NCI-H69 (cell line): ENCODE results near the gene OR2T10.
"Not testable (repeated sequence)": the region's sequence is repeated elsewhere in the genome, so short reads cannot be mapped to it uniquely, and the experiment has no call there.

Source experiments
- DNase-seq: peaks from one replicate; lab custom pipeline; 2025; lab: John Stamatoyannopoulos, UW

Gene OR2T10, protein sequence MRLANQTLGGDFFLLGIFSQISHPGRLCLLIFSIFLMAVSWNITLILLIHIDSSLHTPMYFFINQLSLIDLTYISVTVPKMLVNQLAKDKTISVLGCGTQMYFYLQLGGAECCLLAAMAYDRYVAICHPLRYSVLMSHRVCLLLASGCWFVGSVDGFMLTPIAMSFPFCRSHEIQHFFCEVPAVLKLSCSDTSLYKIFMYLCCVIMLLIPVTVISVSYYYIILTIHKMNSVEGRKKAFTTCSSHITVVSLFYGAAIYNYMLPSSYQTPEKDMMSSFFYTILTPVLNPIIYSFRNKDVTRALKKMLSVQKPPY

DNA sequence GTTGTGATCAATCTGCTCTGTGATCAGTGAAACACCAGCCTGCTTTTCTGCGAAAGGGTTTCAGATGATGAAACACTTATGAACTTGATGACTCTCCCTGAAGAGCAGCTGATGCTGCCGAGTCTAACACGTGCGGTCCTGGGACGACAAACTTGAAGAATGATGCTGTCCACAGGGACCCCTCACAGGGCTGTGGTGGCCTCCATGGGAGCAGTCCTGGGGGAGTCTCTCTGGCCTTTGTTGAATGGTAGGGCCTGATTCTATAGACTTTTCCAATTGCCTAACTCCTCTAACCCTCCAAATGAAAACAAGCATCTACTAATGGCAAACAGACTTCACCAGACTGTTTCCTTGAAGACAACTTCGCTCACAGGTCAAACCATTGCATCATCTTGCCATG lies at the start of gene OR2T10:
TSS of gene OR2T10 (minus strand) at position 112 of the 400 bp plus-strand sequence. CDS start 3,932 bp downstream, outside the sequence.
- DNase-seq: no peak

DNA sequence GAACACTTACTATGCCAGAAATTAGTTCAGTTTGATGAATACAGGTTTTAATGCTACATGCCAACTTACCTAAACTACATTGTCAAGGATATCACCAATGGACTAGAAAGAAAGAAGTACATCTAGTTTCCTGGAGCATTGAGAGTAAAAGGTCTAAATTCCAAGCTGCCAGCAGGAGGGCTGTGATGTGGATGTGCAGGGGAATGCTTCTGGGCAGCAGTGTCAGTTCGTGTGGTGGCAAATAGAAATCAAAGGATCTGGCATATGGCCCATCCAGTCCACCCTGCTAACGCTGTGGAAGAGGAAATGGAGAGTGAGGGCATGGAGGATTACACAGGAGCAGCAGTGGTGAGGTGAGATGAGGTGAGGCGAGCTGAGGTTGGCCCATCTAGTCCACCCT lies 47.7 kb upstream of the OR2T10 start, which contains the start of gene OR2T35:
TSS of gene OR2T35 (minus strand) at position 101 of the 400 bp plus-strand sequence. CDS start 6,020 bp downstream, outside the sequence.
- not testable (repeated sequence) for DNase-seq

GRCh38 chr1:248642971-248643651 lies 45.6 kb upstream of the OR2T10 start:
- not testable (repeated sequence) for DNase-seq

DNA sequence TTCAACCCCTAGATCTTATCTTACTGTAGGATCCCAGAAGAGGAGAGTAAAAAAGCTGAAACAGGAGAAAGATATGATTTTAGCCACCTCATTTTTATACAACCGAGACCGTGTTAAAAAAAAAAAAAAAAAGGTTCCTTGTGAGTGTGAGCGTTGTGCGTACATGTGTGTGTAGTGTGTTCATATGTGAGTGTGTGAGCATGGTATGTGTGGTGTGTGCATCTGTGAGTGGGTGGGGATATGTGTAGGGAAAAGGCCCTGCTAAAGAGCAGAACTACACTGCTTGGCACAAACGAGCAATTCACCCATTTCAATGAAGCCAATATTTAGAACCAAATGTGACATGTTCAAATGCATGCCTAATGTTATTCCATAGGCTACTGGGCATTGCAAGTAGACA lies 44.1 kb upstream of the OR2T10 start:
- DNase-seq: not testable (repeated sequence)

DNA sequence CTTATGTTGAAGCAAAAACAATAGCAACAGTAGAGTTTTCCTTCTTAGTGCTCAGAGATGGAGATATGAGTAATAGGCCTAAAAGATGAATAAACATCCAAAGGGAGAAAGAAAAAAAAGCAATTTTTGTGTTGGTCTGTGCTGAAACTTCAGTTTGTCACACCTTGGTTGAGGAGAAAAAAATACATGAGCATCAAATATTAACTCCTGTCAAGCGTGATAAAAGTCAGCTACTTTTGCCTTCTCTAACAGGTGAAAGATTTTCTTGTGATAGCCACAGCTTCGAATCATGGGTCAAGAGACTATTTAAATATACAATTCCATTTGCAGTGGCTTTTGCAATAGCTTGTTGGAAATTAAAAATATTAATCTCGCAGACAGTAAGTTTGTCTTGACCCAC lies 43.4 kb upstream of the OR2T10 start:
- DNase-seq: not testable (repeated sequence)

DNA sequence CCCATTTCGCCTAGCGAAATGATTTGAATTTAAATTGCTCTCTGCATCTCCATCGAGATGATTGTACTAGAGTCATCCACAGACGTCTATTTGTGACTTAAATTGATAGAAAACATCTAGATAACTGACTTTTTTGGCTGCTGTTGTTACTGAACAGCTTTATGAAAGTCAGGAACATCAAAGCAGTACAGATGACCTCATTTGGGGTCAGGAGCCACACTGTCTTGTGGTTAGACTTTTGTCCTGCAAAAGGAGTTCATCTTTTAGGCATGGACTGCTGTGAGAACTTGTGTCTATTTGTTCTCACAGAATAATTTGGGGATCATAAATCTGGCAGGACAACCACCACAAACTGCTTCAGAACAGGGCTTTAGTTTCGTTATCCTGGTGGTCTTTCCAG lies 42.2 kb upstream of the OR2T10 start:
- not testable (repeated sequence) for DNase-seq

DNA sequence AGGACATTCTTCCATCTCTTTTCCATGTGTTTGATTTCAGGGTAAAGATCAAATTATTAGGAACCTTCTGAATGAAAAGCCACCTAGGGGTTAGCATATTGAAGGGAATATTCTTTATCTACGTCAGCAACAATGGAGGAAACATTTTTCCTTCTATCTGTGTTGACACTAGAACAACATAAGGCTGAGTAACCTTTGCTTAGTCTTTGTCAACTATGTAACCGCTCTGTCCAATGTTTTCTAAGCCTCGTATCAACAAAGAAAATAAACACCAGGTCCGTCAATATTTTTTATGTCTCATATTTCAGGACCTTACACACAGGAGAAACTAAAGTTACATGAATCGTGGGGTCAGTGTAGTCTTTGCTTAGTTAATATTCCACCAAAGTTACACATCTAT lies 39.1 kb upstream of the OR2T10 start:
- not testable (repeated sequence) for DNase-seq

GRCh38 chr1:248634991-248635390 lies 37.5 kb upstream of the OR2T10 start, which contains the start of gene OR2T11:
TSS of gene OR2T11 (minus strand) at chr1:248635091. CDS start at chr1:248627128, 7,963 bp downstream.
- not testable (repeated sequence) for DNase-seq

DNA sequence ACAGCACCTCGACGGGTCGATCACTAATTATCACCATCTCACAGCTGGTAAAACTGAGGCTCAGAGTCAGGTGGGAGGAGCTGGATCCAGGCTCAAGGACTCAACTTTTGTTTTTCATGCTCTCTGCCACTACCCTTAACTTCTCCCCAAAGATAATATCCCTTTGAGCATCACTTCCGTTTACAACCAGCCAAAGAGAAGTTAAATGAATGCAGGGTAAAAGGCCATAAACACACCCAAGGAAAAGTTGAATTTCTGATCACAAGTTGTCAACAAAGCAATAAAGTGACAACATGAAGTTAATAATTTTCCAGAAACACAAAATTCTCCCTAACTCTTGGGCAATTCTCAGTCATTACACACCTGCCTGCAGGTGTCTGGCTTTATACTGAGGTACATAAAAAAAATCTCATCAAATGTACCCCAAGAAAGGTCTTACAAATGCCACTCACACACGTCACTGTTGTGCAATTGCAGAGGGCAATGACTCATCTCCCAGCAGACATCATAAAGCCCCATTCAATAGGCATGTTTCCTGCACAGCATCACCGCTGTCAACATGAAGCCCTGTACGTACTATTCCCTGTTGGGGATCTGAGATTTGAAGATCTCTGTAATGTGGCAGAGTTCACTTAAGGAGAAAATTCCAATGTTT lies 34.0 kb upstream of the OR2T10 start:
- no peak for DNase-seq

DNA sequence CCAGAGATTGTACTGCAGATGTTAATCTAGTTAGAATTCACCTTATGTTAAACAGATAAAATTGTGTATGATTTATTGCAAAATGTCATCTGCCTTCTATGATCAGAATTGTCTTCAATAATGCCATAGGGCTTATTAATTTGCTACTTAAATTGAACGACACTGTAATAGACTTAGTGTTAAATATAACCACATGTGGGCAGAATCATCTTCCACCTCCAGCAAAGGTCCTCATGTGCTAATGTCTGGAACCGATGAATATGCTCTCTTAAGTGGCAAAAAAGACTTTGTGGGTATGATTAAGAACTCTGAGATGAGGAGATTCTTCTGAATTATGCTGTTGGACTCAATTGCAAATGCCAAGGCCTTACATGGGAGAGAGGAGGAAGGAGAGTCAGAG lies 33.1 kb upstream of the OR2T10 start:
- no peak for DNase-seq

GRCh38 chr1:248627971-248628844 lies 30.7 kb upstream of the OR2T10 start:
- DNase-seq: no peak

- no peak for DNase-seq
These were observed 28.5 kb upstream of the OR2T10 start for GRCh38 chr1:248625971-248626370.

GRCh38 chr1:248625166-248625565 lies 27.7 kb upstream of the OR2T10 start:
- DNase-seq: no peak

GRCh38 chr1:248622570-248623001 lies 25.1 kb upstream of the OR2T10 start:
- DNase-seq: peak; percentile 4

DNA sequence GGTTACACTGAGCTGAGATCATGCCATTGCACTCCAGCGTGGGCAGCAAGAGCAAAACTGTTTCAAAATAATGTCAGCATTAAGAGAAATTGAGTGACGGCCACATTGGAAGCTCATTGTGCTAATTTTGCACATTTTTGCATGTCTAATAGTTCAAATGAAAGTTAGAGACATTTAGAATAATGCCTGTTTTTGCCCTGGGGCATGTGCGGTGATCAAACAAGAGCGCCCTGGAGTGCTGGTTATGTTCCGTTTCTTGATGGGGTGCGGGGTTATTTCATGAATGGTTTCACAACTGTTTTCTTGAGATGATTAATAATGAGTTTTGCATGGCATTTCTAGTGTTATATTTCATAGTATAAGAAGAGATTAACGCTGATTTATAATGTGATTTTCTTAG lies 24.3 kb upstream of the OR2T10 start:
- no peak for DNase-seq

DNA sequence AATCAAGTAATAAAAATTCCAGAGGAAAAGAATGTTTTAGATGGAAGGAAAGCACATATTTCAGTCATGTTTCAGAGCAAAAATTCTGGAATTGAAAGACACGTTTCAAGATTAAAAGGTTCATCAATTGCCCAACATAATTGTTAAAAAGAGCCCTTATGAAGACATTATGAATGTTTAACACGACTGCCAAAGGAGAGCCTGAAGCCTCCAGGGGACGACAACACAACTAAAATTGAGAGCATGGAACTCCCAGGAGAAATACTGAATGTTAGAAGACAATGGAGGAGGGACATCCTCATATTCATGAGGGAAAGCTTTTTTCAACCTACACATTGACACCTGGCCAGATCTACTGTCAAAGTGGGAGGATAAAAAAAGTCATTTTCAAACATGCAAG lies 21.4 kb upstream of the OR2T10 start:
- DNase-seq: peak; percentile 38

DNA sequence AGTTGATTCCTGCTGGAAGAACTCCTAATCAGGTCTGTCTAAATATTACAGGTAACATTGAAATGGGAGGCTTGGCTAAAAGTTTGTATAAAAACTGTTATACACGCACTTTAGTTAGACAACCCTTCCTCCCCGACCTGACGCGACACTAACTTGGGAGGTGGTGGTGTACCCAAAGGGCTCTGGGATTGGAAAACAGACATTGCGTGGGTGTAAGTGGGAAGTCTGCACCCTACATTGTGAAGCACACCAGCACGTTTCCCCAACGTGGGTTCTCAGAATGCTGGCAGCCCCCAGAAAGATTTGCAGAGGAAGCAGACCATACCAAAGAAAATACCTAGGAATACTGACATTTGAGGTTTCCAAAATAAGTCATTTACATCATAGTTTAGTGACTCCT lies 20.6 kb upstream of the OR2T10 start:
- no peak for DNase-seq

DNA sequence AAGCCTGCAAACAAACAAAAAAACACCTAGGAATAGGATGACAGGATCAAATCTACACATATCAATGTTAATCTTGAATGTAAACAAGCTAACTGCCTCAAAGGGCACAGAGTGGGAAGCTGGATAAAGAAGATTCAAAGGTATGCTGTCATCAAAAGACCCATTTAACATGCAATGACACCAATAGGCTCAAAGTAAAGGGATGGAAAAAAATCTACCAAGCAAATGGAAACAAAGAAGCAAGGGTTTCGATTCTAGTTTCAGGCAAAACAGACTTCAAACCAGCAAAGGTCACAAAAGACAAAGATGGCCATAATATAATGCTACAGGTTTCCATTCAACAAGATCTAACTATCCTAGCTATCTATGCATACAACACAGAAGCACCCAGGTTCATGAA lies 16.2 kb upstream of the OR2T10 start:
- DNase-seq: no peak

GRCh38 chr1:248611883-248612414 lies 14.4 kb upstream of the OR2T10 start:
- no peak for DNase-seq

DNA sequence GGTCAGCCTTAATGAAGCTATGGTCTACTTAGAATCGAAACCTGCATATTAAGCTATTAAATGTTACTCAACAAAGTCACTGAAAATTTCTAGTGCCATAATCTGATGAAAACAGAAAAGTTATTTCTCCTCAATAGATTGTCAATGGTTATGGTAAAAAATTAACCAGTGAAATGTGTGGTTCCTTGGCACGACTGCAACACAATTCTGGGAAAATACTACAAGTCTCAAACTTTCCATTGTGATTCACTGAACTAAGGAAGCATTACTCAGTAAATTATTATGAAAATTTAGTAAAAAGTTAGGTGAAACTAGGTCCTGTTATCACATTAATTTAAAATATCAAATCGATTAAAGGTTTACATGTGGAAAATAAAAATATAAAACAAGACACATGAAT lies 12.8 kb upstream of the OR2T10 start:
- no peak for DNase-seq

GRCh38 chr1:248599396-248599795 lies 1.9 kb upstream of the OR2T10 start:
- DNase-seq: no peak
